Stimulated activated CD4-positive, alpha-beta T cell treated with anti-CD3 and anti-CD28 coated beads, Interleukin-15, amount 100 ng/mL, for 24 hours (primary cell): ENCODE data around the gene CFAP43.
A peak's percentile ranks its signal among the peaks of the same experiment; 100 is the strongest.
"Not testable (repeated sequence)": the region's sequence is repeated elsewhere in the genome, so short reads cannot be mapped to it uniquely, and the experiment has no call there.

Experiments
- DNase-seq: peaks from one replicate; pipeline ENCODE4 v3.0.0-alpha.2; 2020

The CFAP43 gene

DNA sequence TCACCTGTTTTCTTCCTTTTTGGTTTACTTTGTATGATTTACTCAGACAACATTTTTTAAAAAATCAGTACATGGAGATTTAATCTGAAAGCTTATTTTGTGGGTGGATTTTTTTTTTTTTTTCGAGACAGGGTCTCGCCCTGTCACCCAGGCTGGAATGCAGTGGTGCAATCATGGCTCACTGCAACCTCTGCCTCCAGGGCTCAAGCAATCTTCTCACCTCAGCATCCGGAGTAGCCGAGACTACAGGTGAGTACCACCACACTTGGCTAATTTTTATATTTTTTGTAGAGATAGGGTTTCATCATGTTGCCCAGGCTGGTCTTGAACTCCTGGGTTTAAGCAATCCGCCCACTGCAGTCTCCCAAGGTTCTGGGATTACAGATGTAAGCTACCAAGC lies 25.1 kb upstream of the CFAP43 start:
- no peak for DNase-seq

- no peak for DNase-seq
Observed at GRCh38 chr10:104256335-104256961, 24.3 kb upstream of the CFAP43 start.

GRCh38 chr10:104255311-104255981 lies 23.3 kb upstream of the CFAP43 start:
- DNase-seq, result no peak

GRCh38 chr10:104254493-104255310 lies 22.5 kb upstream of the CFAP43 start, which contains the start of gene GSTO1:
Gene GSTO1, plus strand, starts transcription at chr10:104254892. Its CDS starts 37 bp downstream, at chr10:104254929.
- peak; percentile 76 for DNase-seq

GRCh38 chr10:104253606-104254410 lies 21.6 kb upstream of the CFAP43 start:
- no peak for DNase-seq

DNA sequence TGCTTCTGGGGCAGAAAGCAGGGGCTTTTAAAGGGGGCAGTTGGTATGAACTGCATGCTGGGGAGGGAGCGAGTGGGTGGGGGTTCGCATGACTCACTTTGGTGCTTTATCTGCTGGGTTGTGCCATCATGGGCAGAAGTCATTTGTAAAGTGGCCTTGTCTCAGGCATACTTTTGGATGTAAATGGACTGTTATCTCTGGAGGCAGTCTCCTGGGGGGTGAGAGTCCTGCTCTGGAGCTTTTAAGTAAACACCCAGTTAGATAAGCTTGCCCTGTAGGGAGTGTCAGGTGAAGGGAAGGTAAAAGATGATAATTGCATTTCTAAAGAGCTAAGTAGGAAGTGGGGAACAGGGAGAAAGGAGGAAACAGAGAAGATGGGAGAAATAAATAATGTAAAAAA lies 20.9 kb upstream of the CFAP43 start:
- DNase-seq, result no peak

GRCh38 chr10:104252368-104252767 lies 20.2 kb upstream of the CFAP43 start:
- DNase-seq, result no peak

GRCh38 chr10:104251443-104251842 lies 19.3 kb upstream of the CFAP43 start:
- DNase-seq, result no peak

DNA sequence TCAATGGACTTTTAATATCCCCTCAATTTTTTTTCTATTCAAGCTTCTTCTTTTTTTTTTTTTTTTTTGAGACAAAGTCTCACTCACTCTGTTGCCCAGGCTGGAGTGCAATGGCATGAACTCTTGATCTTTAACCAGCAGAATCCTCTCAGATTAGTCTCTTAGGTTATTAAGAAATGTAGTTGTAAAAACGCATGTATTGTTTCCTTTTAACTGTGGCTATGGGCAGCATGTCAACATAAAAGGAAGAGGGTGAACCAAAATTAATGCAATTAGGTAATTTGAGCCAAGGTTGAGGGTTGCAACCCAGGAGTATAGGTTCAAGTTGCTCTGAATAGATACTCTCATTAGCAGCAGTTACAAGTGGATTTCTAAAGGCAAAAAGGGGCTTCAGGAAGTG lies 18.2 kb upstream of the CFAP43 start:
- no peak for DNase-seq

GRCh38 chr10:104248931-104249330 lies 16.8 kb upstream of the CFAP43 start:
- DNase-seq, result not testable (repeated sequence)

GRCh38 chr10:104247513-104248146 lies 15.5 kb upstream of the CFAP43 start:
- DNase-seq, result no peak

DNA sequence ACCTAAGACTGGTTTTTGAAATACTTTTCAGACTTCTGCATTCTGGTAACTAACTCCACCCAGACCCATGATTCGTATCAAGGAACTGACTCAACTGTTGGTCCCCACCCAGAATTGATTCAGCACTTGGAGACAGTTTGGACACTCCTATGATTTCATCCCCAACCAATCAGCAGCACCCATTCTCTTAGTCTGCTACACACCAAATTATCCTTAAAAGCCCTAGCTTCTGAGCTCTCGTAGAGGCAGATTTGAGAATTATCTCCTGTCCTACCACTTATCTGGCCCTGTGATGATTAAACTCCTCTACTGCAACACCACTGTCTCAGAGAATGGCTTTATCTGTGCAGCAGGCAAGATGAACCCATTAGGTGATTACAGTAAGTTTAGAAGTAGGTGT lies 14.8 kb upstream of the CFAP43 start:
- no peak for DNase-seq

DNA sequence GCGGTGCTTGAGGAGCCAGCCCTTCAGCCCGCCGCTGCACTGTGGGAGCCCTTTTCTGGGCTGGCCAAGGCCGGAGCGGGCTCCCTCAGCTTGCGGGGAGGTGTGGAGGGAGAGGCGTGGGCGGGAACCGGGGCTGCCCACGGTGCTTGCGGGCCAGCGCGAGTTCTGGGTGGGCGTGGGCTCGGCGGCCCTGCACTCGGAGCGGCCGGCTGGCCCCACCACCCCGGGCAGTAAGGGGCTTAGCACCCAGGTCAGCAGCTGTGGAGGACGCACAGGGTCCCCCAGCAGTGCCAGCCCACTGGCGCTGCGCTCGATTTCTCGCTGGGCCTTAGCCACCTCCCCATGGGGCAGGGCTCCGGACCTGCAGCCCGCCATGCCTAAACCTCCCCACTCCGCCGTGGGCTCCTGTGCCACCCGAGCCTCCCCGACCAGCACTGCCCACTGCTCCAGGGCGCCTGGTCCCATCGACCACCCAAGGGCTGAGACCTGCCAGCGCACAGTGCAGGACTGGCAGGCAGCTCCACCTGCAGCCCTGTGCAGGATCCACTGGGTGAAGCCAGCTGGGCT lies 13.0 kb upstream of the CFAP43 start:
- no peak for DNase-seq

GRCh38 chr10:104243512-104243911 lies 11.3 kb upstream of the CFAP43 start:
- DNase-seq, result no peak

GRCh38 chr10:104243009-104243408 lies 10.8 kb upstream of the CFAP43 start:
- DNase-seq, result not testable (repeated sequence)

- DNase-seq, result no peak
Observed at GRCh38 chr10:104242545-104242944, 10.4 kb upstream of the CFAP43 start.

DNA sequence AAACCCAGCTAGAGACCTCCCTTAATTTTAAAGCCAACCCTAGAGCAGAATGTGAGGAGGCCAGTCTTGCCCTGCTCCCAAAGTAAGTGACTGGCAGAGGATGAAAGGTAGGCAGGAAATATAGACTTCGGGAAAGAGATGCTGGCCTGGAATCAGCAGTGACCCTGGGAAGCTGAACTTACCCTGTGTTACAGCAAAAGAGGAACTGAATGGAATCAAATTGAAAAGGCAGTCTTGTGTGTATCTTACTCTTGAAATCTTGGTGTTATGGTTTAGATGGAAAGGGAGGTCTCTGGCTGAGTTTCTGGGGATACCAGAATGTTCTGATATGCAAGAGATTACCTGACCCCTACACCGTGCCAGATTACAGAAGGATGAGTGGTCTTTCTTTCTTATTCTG lies 7.9 kb upstream of the CFAP43 start:
- DNase-seq, result no peak

DNA sequence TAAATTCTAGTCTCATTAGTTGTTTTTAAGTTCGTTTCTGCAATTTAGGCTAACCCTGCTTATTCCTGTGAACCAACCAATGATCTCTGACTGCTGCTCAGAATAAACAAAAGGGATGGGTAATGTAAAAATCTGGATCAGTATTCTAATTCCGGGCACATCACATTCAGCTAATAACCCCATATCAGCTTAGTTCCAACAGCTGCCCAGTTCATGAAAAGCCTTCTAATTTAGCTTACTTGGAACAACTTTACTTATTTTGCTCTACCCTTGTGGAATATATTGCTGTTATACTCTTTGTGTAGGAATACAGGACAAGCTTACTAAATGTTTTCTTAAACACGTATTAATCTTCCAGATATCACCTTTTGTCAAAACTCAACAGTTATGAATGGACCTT lies 3.6 kb upstream of the CFAP43 start:
- DNase-seq, result no peak

- no peak for DNase-seq
Observed at GRCh38 chr10:104234934-104235333, 2.8 kb upstream of the CFAP43 start.

- no peak for DNase-seq
Observed at GRCh38 chr10:104233817-104234216, 1.7 kb upstream of the CFAP43 start.

- DNase-seq, result no peak
Observed at GRCh38 chr10:104232613-104233102, 494 bp upstream of the CFAP43 start.

GRCh38 chr10:104230490-104230889 lies 1.7 kb downstream of the CFAP43 start:
- DNase-seq, result no peak
